GM23248 (cell line): ENCODE measurements around the gene TUG1. TPM values are rescaled to one million over a fixed set of nuclear protein-coding genes. Genes with fewer than 3 reads are reported as not detected.

Source experiments
- DNase-seq: peaks from one replicate; pipeline ENCODE4 v3.0.0-alpha.2; 2015
- H2AFZ ChIP-seq: fragments of 200-600 bp; sonication (generic); 2 replicates; pipeline ENCODE4 v1.6.1; 2016; ENCODE audit warnings: antibody characterized with exemption
- H3F3A ChIP-seq: fragments of 200-600 bp; sonication (generic); 2 replicates; pipeline ENCODE4 v1.6.1; 2016; ENCODE audit warnings: mild to moderate bottlenecking, antibody characterized with exemption, mixed run types; ENCODE audit not compliant: insufficient read depth
- H3K27ac ChIP-seq: fragments of 200-600 bp; sonication (generic); 2 replicates; pipeline ENCODE4 v1.5.1; 2016; ENCODE audit warnings: mild to moderate bottlenecking
- H3K27me3 ChIP-seq: fragments of 200-600 bp; sonication (generic); replicated peaks from 2 replicates; pipeline ENCODE4 v1.6.1; 2016; ENCODE audit warnings: mild to moderate bottlenecking; ENCODE audit not compliant: insufficient read depth
- H3K36me3 ChIP-seq: fragments of 200-600 bp; sonication (generic); 2 replicates; pipeline ENCODE4 v1.6.1; 2016; ENCODE audit warnings: low read depth, mild to moderate bottlenecking
- H3K4me1 ChIP-seq: fragments of 200-600 bp; sonication (generic); 2 replicates; pipeline ENCODE4 v1.6.1; 2016; ENCODE audit warnings: mild to moderate bottlenecking; ENCODE audit not compliant: insufficient read depth
- H3K4me2 ChIP-seq: fragments of 200-600 bp; sonication (generic); one replicate; pipeline ENCODE4 v1.6.1; 2016; ENCODE audit warnings: mild to moderate bottlenecking; ENCODE audit not compliant: unreplicated experiment
- H3K4me3 ChIP-seq: fragments of 200-600 bp; sonication (generic); 2 replicates; pipeline ENCODE4 v1.5.1; 2016; ENCODE audit warnings: mild to moderate bottlenecking
- H3K79me2 ChIP-seq: fragments of 200-600 bp; sonication (generic); 2 replicates; pipeline ENCODE4 v1.6.1; 2016; ENCODE audit warnings: mild to moderate bottlenecking; ENCODE audit not compliant: insufficient read depth
- H3K9ac ChIP-seq: fragments of 200-600 bp; sonication (generic); 2 replicates; pipeline ENCODE4 v1.6.1; 2016; ENCODE audit warnings: mild to moderate bottlenecking
- H3K9me2 ChIP-seq: fragments of 200-600 bp; sonication (generic); 2 replicates; pipeline ENCODE4 v1.6.1; 2016; ENCODE audit warnings: mixed run types, mild to moderate bottlenecking, moderate library complexity; ENCODE audit not compliant: insufficient read depth
- H3K9me3 ChIP-seq: fragments of 200-600 bp; sonication (generic); one replicate; pipeline ENCODE4 v1.6.1; 2017; ENCODE audit warnings: low read depth
- H4K20me1 ChIP-seq: fragments of 200-600 bp; sonication (generic); 2 replicates; pipeline ENCODE4 v1.6.0; 2016; ENCODE audit not compliant: insufficient read depth
- EZH2 ChIP-seq: fragments of 200-600 bp; sonication (generic); IDR thresholded peaks from 2 replicates; pipeline ENCODE4 v1.6.1; 2018; ENCODE audit warnings: antibody characterized with exemption, mild to moderate bottlenecking; ENCODE audit not compliant: insufficient read depth, poor library complexity, severe bottlenecking
- EZH2phosphoT487 ChIP-seq: fragments of 200-600 bp; sonication (generic); IDR thresholded peaks from 2 replicates; pipeline ENCODE4 v1.6.1; 2018; ENCODE audit warnings: antibody characterized with exemption, moderate library complexity, mild to moderate bottlenecking, low read depth; ENCODE audit not compliant: insufficient read depth
- WGBS, 2 experiments: methylation state at CpG; one replicate each; pipeline ENCODE4 v1.1.6; 2015 to 2017; ENCODE audit warnings: low lambda C conversion rate in 2 of 2, low coverage in 1 of 2; ENCODE audit errors: missing lambda C conversion rate in 2 of 2; 5-methylcytosine and 5-hydroxymethylcytosine counted together
- in situ Hi-C: fragments of 300-500 bp; cut with MboI; formaldehyde crosslinking; loops from 2 replicates; pipeline ENCODE4 v1.15.0; 2020
- polyA plus RNA-seq: library from polyadenylated mRNA; unstranded; fragments of >200 nt; fragmentation: Nextera tagmentation; extraction: Ambion mirVana; gene quantifications from 2 replicates; pipeline ENCODE4 v1.2.1, GENCODE V29; 2016
- total RNA-seq: library from RNA; depleted of rRNA; stranded (reverse); fragments of >200 nt; shearing (Covaris generic); gene quantifications from 2 replicates; pipeline ENCODE4 v1.2.3, GENCODE V29; 2014

The TUG1 gene
- total and polyA plus RNA-seq, 2 experiments from 2014 or later: 26.6 to 65.9 TPM

- Histone ChIP-seq H2AFZ (no peak overlapping the region), H3K27me3 (no peaks in the 10 kb centered on the region), H3K9me2 (no peaks in the 10 kb centered on the region), H3K4me1 (no peaks in the 10 kb centered on the region), H3F3A (no peaks in the 10 kb centered on the region), H3K27ac (no peak overlapping the region), H3K9me3 (no peaks in the 10 kb centered on the region), H3K9ac (no peak overlapping the region), H3K4me2 (no peak overlapping the region), H3K4me3 (no peak overlapping the region), H3K79me2 (no peaks in the 10 kb centered on the region), H3K36me3 (no peaks in the 10 kb centered on the region), H4K20me1 (no peaks in the 10 kb centered on the region)
- DNase-seq: no peak
- TF ChIP-seq EZH2 (no peak), EZH2phosphoT487 (no peak)
- in situ Hi-C loops: no loop called here
- WGBS, 2 experiments: 3 to 15% methylated on average over 1 of the region's 1 CpG
Observed at GRCh38 chr22:30994960-30995359, 25.9 kb downstream of the TUG1 start.

GRCh38 chr22:30996462-30996861 is 27.4 kb downstream of the TUG1 start:
- Histone ChIP-seq H3K9me2 (no peaks in the 10 kb centered on the region), H3K9me3 (no peaks in the 10 kb centered on the region)
- in situ Hi-C loops: no loop called here

GRCh38 chr22:30998329-30998728 is 29.3 kb downstream of the TUG1 start:
- H3K36me3 ChIP-seq: no peaks in the 10 kb centered on the region
- DNase-seq: no peak
- H4K20me1 ChIP-seq: no peaks in the 10 kb centered on the region
- H3F3A ChIP-seq: no peaks in the 10 kb centered on the region
- no peaks in the 10 kb centered on the region for H3K79me2 ChIP-seq
- no peaks in the 10 kb centered on the region for H3K9me2 ChIP-seq
- no peak overlapping the region for H3K4me2 ChIP-seq
- no peak for TF ChIP-seq EZH2
- TF ChIP-seq EZH2phosphoT487: no peak
- H2AFZ ChIP-seq: no peak overlapping the region
- no peak overlapping the region for H3K27ac ChIP-seq
- in situ Hi-C loops: no loop called here
- H3K4me1 ChIP-seq: no peaks in the 10 kb centered on the region
- 45% methylated on average over 4 of the region's 4 CpGs for WGBS, 2 experiments
- no peaks in the 10 kb centered on the region for H3K9me3 ChIP-seq
- H3K4me3 ChIP-seq: no peak overlapping the region
- no peaks in the 10 kb centered on the region for H3K27me3 ChIP-seq
- H3K9ac ChIP-seq: no peak overlapping the region

More at GRCh38 chr22:30996462-30996861, 27.4 kb downstream of the TUG1 start:
- TF ChIP-seq EZH2phosphoT487 (no peak), EZH2 (no peak)
- no peaks in the 10 kb centered on the region for H4K20me1 ChIP-seq
- H3K4me1 ChIP-seq: no peaks in the 10 kb centered on the region
- H2AFZ ChIP-seq: no peak overlapping the region
- 76 to 81% methylated on average over 2 of the region's 2 CpGs for WGBS, 2 experiments
- H3K9ac ChIP-seq: no peak overlapping the region
- H3K36me3 ChIP-seq: no peaks in the 10 kb centered on the region
- H3K27ac ChIP-seq: no peak overlapping the region
- no peak for DNase-seq
- H3F3A ChIP-seq: no peaks in the 10 kb centered on the region
- H3K27me3 ChIP-seq: no peaks in the 10 kb centered on the region
- no peak overlapping the region for H3K4me3 ChIP-seq
- no peak overlapping the region for H3K4me2 ChIP-seq
- H3K79me2 ChIP-seq: no peaks in the 10 kb centered on the region

GRCh38 chr22:31001124-31001770 is 32.2 kb downstream of the TUG1 start:
- no peaks in the 10 kb centered on the region for H3K79me2 ChIP-seq
- DNase-seq: no peak
- no peaks in the 10 kb centered on the region for H3K27me3 ChIP-seq
- H3F3A ChIP-seq: no peaks in the 10 kb centered on the region
- H3K9me2 ChIP-seq: no peaks in the 10 kb centered on the region
- H3K4me3 ChIP-seq: no peak overlapping the region
- 62 to 65% methylated on average over 6 of the region's 6 CpGs for WGBS, 2 experiments
- no peak overlapping the region for H3K27ac ChIP-seq
- no peaks in the 10 kb centered on the region for H4K20me1 ChIP-seq
- TF ChIP-seq EZH2 (no peak), EZH2phosphoT487 (no peak)
- no peak overlapping the region for H3K9ac ChIP-seq
- no peaks in the 10 kb centered on the region for H3K36me3 ChIP-seq
- H3K4me1 ChIP-seq: no peaks in the 10 kb centered on the region
- no peak overlapping the region for H3K4me2 ChIP-seq
- H3K9me3 ChIP-seq: no peaks in the 10 kb centered on the region
- in situ Hi-C loops: no loop called here
- no peak overlapping the region for H2AFZ ChIP-seq

- Histone ChIP-seq H3F3A (no peaks in the 10 kb centered on the region), H4K20me1 (no peaks in the 10 kb centered on the region), H3K4me3 (no peak overlapping the region), H3K27me3 (no peaks in the 10 kb centered on the region), H2AFZ (no peak overlapping the region), H3K36me3 (no peaks in the 10 kb centered on the region), H3K27ac (no peak overlapping the region), H3K9me3 (no peaks in the 10 kb centered on the region), H3K79me2 (no peaks in the 10 kb centered on the region), H3K9ac (no peak overlapping the region), H3K4me2 (no peak overlapping the region), H3K9me2 (no peaks in the 10 kb centered on the region), H3K4me1 (no peaks in the 10 kb centered on the region)
- TF ChIP-seq EZH2: no peak
- no peak for TF ChIP-seq EZH2phosphoT487
- no peak for DNase-seq
- in situ Hi-C loops: no loop called here
Observed at GRCh38 chr22:31005535-31005934, 36.5 kb downstream of the TUG1 start.
